ENCODE data around the gene CX3CR1. TPM values are rescaled to one million over a fixed set of nuclear protein-coding genes. Genes with fewer than 3 reads are reported as not detected.

Gene CX3CR1
- total and polyA plus RNA-seq, 9 of the 15 experiments (the other 6 are each of a cell fraction or from before 2014, with no cell fraction given) = 0.03 to 0.21 TPM; not detected in 7

GRCh38 chr3:39287216-39288164, 7.7 kb upstream of the CX3CR1 start (continued):
- TF ChIP-seq MGA (IDR thresholded peaks at IDR 0.05) (peak; percentile 91), JUND (IDR thresholded peaks at IDR 0.05; ENCODE audit: borderline replicate concordance, low read depth, low read length) (peak; percentile 73; the same call in 1 of the 2 replicates), JUND (tag; IDR thresholded peaks at IDR 0.05; ENCODE audit: borderline replicate concordance, low read depth, low read length) (peak; percentile 45; the same call in 1 of the 3 replicates), TRIM24 (IDR thresholded peaks at IDR 0.05) (peak in 1 of 2 experiments; percentile 48; a peak in 1 of 4 replicates), FOSL1 (tag; conservative IDR thresholded peaks at IDR 0.05) (peak; percentile 45), DEAF1 (CRISPR knock-in tag; IDR thresholded peaks at IDR 0.05) (0 out of 2 replicates have a peak, but pooled peaks have one; percentile 22), ZNF518B (CRISPR knock-in tag; IDR thresholded peaks at IDR 0.05) (no peak), RAD21 (CRISPR knock-in tag; conservative IDR thresholded peaks at IDR 0.05 in 1 of 2, IDR thresholded peaks at IDR 0.05 in 1 of 2) (peak; percentile 24 to 28; a peak in 3 of 4 replicates)
